Liver (tissue), 3 donors: ENCODE data around the gene LRCH4.

Experiments
- GABPA ChIP-seq, 2 donors: IDR thresholded peaks in 1 of 2; conservative IDR thresholded peaks in 1 of 2; 2 replicates each; pipeline ENCODE4 v1.6.1; 2016; ENCODE audit warnings: antibody characterized with exemption in 2 of 2, mild to moderate bottlenecking in 1 of 2, moderate library complexity in 1 of 2
- NR2F2 ChIP-seq: IDR thresholded peaks from 2 replicates; pipeline ENCODE4 v1.6.1; 2016; ENCODE audit warnings: antibody characterized with exemption
- RXRA ChIP-seq, 2 donors: IDR thresholded peaks; 2 replicates each; pipeline ENCODE4 v1.6.1; 2017 to 2018; ENCODE audit warnings: antibody characterized with exemption in 2 of 2, mild to moderate bottlenecking in 1 of 2
- SP1 ChIP-seq: IDR thresholded peaks from 2 replicates; pipeline ENCODE4 v1.6.1; 2018; ENCODE audit warnings: antibody characterized with exemption, mild to moderate bottlenecking
- TF ChIP-seq, protein P1 (sequence below): IDR thresholded peaks from 2 replicates; pipeline ENCODE4 v1.6.1; 2016; ENCODE audit warnings: antibody characterized with exemption
- TF ChIP-seq, protein P2 (sequence below): fragments of 150-350 bp; IDR thresholded peaks from 2 replicates; pipeline ENCODE4 v1.5.1; 2017; ENCODE audit warnings: improper control_type of control experiment, low read depth, low read length; ENCODE audit not compliant: missing input control
- donor health status: healthy.
- donor health status: healthy.

DNA sequence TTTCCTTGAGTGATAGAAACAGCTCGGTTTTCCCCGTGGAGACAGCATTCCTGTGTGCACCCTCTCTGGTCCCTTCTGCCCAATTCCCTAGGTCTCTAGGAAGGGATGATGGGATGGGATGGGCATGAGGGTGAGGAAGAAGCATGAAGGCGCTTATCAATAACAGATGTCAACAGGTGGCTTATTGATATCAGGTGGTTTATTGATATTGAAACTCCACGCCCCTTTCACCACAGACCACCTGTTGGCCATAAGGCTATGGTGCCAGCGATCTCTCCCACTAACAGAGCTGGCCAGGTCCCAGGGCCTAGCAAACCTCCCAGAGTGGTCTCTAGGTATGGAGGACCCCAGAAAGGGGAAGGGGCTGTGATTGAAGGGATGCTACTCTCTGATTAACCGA is 34.3 kb upstream of the LRCH4 start:
- TF ChIP-seq NR2F2 (no peak), RXRA (IDR thresholded peaks at IDR 0.05) (no peak), SP1 (no peak), GABPA (IDR thresholded peaks at IDR 0.05 in 1 of 2, conservative IDR thresholded peaks at IDR 0.05 in 1 of 2) (no peak)
- TF ChIP-seq, protein P1, sequence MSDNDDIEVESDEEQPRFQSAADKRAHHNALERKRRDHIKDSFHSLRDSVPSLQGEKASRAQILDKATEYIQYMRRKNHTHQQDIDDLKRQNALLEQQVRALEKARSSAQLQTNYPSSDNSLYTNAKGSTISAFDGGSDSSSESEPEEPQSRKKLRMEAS, result no peak
- TF ChIP-seq, protein P2, sequence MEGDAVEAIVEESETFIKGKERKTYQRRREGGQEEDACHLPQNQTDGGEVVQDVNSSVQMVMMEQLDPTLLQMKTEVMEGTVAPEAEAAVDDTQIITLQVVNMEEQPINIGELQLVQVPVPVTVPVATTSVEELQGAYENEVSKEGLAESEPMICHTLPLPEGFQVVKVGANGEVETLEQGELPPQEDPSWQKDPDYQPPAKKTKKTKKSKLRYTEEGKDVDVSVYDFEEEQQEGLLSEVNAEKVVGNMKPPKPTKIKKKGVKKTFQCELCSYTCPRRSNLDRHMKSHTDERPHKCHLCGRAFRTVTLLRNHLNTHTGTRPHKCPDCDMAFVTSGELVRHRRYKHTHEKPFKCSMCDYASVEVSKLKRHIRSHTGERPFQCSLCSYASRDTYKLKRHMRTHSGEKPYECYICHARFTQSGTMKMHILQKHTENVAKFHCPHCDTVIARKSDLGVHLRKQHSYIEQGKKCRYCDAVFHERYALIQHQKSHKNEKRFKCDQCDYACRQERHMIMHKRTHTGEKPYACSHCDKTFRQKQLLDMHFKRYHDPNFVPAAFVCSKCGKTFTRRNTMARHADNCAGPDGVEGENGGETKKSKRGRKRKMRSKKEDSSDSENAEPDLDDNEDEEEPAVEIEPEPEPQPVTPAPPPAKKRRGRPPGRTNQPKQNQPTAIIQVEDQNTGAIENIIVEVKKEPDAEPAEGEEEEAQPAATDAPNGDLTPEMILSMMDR, result no peak
